ENCODE data around the gene LRWD1.
"Not testable (repeated sequence)": the region's sequence is repeated elsewhere in the genome, so short reads cannot be mapped to it uniquely, and the experiment has no call there.

DNA sequence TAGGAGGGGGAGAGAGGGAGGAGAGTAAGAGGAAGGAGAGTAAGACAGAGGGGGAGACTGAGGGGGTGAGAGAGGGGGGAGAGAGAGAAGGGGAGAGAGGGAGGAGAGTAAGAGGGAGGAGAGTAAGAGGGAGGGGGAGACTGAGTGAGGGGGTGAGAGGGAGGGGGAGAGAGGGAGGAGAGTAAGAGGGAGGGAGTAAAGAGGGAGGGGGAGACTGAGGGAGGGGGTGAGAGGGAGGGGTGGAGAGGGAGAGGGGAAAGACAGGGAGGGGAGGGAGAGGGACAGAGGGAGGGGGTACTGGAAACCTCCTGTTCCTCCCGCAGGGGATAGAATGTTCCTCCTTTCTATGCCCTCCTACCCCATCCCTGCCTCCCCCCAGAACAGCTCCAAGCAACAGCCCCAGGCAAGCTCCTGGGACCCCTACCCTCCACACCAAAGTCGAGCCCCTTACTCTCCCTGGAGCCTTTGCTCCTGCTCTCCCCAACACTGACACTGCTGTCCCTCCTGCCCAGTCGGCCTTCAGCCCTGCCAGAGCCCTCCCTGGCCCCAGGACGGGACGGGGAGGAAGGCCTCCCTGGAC is 47.9 kb downstream of the LRWD1 start:
- TF ChIP-seq, protein P1, sequence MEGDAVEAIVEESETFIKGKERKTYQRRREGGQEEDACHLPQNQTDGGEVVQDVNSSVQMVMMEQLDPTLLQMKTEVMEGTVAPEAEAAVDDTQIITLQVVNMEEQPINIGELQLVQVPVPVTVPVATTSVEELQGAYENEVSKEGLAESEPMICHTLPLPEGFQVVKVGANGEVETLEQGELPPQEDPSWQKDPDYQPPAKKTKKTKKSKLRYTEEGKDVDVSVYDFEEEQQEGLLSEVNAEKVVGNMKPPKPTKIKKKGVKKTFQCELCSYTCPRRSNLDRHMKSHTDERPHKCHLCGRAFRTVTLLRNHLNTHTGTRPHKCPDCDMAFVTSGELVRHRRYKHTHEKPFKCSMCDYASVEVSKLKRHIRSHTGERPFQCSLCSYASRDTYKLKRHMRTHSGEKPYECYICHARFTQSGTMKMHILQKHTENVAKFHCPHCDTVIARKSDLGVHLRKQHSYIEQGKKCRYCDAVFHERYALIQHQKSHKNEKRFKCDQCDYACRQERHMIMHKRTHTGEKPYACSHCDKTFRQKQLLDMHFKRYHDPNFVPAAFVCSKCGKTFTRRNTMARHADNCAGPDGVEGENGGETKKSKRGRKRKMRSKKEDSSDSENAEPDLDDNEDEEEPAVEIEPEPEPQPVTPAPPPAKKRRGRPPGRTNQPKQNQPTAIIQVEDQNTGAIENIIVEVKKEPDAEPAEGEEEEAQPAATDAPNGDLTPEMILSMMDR (IDR thresholded peaks at IDR 0.05; ENCODE audit: borderline replicate concordance, extremely low read depth, low read length, poor library complexity, severe bottlenecking): not testable (repeated sequence)
- TF ChIP-seq EZH2 (IDR thresholded peaks at IDR 0.05; ENCODE audit: borderline replicate concordance, low read depth, low read length, severe bottlenecking): not testable (repeated sequence)
